Measurements from ENCODE around the gene OTULIN.

DNA sequence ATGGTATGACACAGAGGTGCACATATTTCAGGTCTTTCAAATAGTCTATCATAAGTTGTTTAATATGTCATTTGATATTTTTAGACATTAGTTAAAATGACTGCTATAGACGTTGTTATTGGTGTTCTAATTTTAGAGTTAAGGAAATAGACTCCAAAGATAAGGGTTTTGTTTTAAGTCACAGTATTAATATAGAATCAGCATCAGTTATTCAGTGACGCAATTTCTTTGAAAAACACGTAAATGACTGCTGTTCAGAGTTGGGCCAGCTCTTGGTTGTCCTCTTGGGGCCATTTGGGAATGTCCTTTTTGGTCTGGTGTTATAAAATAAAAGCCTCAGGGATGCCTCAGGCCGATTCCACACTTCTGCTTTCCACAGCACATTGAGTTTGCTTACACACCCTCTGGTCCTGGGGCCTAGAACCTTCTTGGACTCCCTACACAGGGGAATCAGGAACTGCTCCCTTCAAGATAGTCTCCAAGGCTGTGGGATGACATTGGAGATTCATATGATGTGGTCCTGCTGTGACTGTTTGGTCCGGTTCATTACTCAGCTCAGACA, 14.3 kb downstream of the OTULIN start:
- TF ChIP-seq CTCF (IDR thresholded peaks at IDR 0.05) (no peak), EP300 (IDR thresholded peaks at IDR 0.05) (no peak), POLR2A (IDR thresholded peaks at IDR 0.05) (no peak), POLR2AphosphoS5 (IDR thresholded peaks at IDR 0.05) (no peak)
